GM12865 (cell line): Measurements from ENCODE around the gene ZNF764.

Experiments
- DNase-seq: peaks from one replicate; pipeline ENCODE4 v3.0.0; 2010; ENCODE audit warnings: low read depth
- H3K4me3 ChIP-seq: 2 replicates; pipeline ENCODE4 v1.5.1; 2011; ENCODE audit warnings: mild to moderate bottlenecking, low read depth, low read length, control low read depth
- CTCF ChIP-seq: IDR thresholded peaks from 2 replicates; pipeline ENCODE4 v1.5.1; 2011; ENCODE audit warnings: low read length, control low read depth, low read depth, inconsistent platforms; ENCODE audit not compliant: insufficient read depth; ENCODE audit errors: missing control alignments

The ZNF764 gene

GRCh38 chr16:30565526-30565925 lies 7.4 kb upstream of the ZNF764 start:
- no peak for TF ChIP-seq CTCF
- DNase-seq: no peak
- H3K4me3 ChIP-seq: no peak overlapping the region

- no peak overlapping the region for H3K4me3 ChIP-seq
- no peak for DNase-seq
- TF ChIP-seq CTCF: no peak
Observed at GRCh38 chr16:30562021-30562420, 3.8 kb upstream of the ZNF764 start.

- DNase-seq: no peak
- no peak overlapping the region for H3K4me3 ChIP-seq
- no peak for TF ChIP-seq CTCF
Observed at GRCh38 chr16:30561089-30561816, 3.1 kb upstream of the ZNF764 start.

- TF ChIP-seq CTCF: no peak
- no peak for DNase-seq
- H3K4me3 ChIP-seq: no peak overlapping the region
Observed at GRCh38 chr16:30559690-30560089, 1.5 kb upstream of the ZNF764 start.

GRCh38 chr16:30558789-30559377 lies 709 bp upstream of the ZNF764 start:
- DNase-seq: no peak
- TF ChIP-seq CTCF: no peak
- peak overlapping the region; percentile 83 for H3K4me3 ChIP-seq

- DNase-seq: no peak
- TF ChIP-seq CTCF: no peak
- H3K4me3 ChIP-seq: peak overlapping the region; percentile 83
Observed at GRCh38 chr16:30557707-30557956, 542 bp downstream of the ZNF764 start.

- no peak for TF ChIP-seq CTCF
- no peak for DNase-seq
- H3K4me3 ChIP-seq: no peak overlapping the region
Observed at GRCh38 chr16:30556125-30556473, 2.1 kb downstream of the ZNF764 start.
